Lower leg skin (tissue), 4 donors: ENCODE data around the gene ARHGAP35. TPM values are rescaled to one million over a fixed set of nuclear protein-coding genes. Genes with fewer than 3 reads are reported as not detected.

ENCODE experiments used
- DNase-seq, 2 donors: peaks; one replicate each; pipeline ENCODE4 v3.0.0-alpha.2; 2019; ENCODE audit warnings: low spot score in 2 of 2
- H3K4me3 ChIP-seq: fragments of 200-600 bp; sonication (generic); 2 replicates; pipeline ENCODE4 v1.5.1; 2017; ENCODE audit warnings: mild to moderate bottlenecking, low read depth; ENCODE audit not compliant: poor library complexity, severe bottlenecking
- CTCF ChIP-seq, 3 donors: fragments of 450-650 bp; IDR thresholded peaks; one replicate each; pipeline ENCODE4 v1.5.1; 2016; ENCODE audit warnings: antibody characterized with exemption in 3 of 3, mild to moderate bottlenecking in 3 of 3, moderate library complexity in 2 of 3
- POLR2A ChIP-seq, 2 donors: fragments of 450-650 bp; IDR thresholded peaks; one replicate each; pipeline ENCODE4 v1.6.1; 2016 to 2017; ENCODE audit warnings: antibody characterized with exemption in 2 of 2, mild to moderate bottlenecking in 1 of 2, moderate library complexity in 1 of 2
- WGBS, 2 donors: methylation state at CpG; one replicate each; pipeline ENCODE4 v1.1.5; 2018; 5-methylcytosine and 5-hydroxymethylcytosine counted together
- intact Hi-C: fragments of 100-400 bp; cut with DNase I; formaldehyde crosslinking; loops from one replicate; pipeline ENCODE4 v1.15.0; 2023; ENCODE audit warnings: low total_unique reads
- total RNA-seq, 4 donors: library from RNA; depleted of rRNA; stranded (reverse); fragments of >200 nt; gene quantifications; one replicate each; pipeline ENCODE4 v1.1.0, GENCODE V29; 2016

The ARHGAP35 gene
- total RNA-seq, 4 donors from 2014 or later, result 19.4 to 43.6 (median 40.1) TPM

- intact Hi-C loops, result no loop called here
- TF ChIP-seq CTCF (IDR thresholded peaks at IDR 0.05) (no peak), POLR2A (IDR thresholded peaks at IDR 0.05) (no peak)
- DNase-seq, result no peak
- H3K4me3 ChIP-seq, result no peak overlapping the region
- 71 to 81% methylated on average over 19 of the region's 19 CpGs for WGBS, 2 donors
Observed at GRCh38 chr19:46845959-46846459, 14.8 kb upstream of the ARHGAP35 start.

- no peak overlapping the region for H3K4me3 ChIP-seq
- DNase-seq, result no peak
- WGBS, 2 donors, result 88 to 91% methylated on average over 11 of the region's 11 CpGs
- intact Hi-C loops, result no loop called here
- TF ChIP-seq CTCF (IDR thresholded peaks at IDR 0.05), result no peak
- TF ChIP-seq POLR2A (IDR thresholded peaks at IDR 0.05), result no peak
Observed at GRCh38 chr19:46847528-46847927, 13.3 kb upstream of the ARHGAP35 start.

- DNase-seq, result no peak
- intact Hi-C loops, result no loop called here
Observed at GRCh38 chr19:46848389-46848788, 12.4 kb upstream of the ARHGAP35 start.

GRCh38 chr19:46849610-46850009 is 11.2 kb upstream of the ARHGAP35 start:
- 40 to 43% methylated on average over 5 of the region's 5 CpGs for WGBS, 2 donors
- DNase-seq, result no peak
- TF ChIP-seq CTCF (IDR thresholded peaks at IDR 0.05) (no peak), POLR2A (IDR thresholded peaks at IDR 0.05) (no peak)
- peak overlapping the region; percentile 65 for H3K4me3 ChIP-seq
- intact Hi-C loops, result no loop called here

More at GRCh38 chr19:46848389-46848788, 12.4 kb upstream of the ARHGAP35 start:
- H3K4me3 ChIP-seq, result no peak overlapping the region
- TF ChIP-seq POLR2A (IDR thresholded peaks at IDR 0.05), result no peak
- no peak for TF ChIP-seq CTCF (IDR thresholded peaks at IDR 0.05)
- WGBS, 2 donors, result 74 to 88% methylated on average over 2 of the region's 2 CpGs

- 0% methylated on average over 51 to 52 of the region's 53 CpGs for WGBS, 2 donors
Observed at GRCh38 chr19:46850228-46851203, 10.3 kb upstream of the ARHGAP35 start, which contains the start of gene AP2S1. TSS of gene AP2S1 (minus strand) at chr19:46850846. CDS start at chr19:46850766, 80 bp downstream.

More at GRCh38 chr19:46850228-46851203, 10.3 kb upstream of the ARHGAP35 start, which contains the start of gene AP2S1:
- peak within 1 kb of the TSS; percentile 65 for H3K4me3 ChIP-seq
- no peak for TF ChIP-seq POLR2A (IDR thresholded peaks at IDR 0.05)
- no peak for TF ChIP-seq CTCF (IDR thresholded peaks at IDR 0.05)
- DNase-seq, result peak; percentile 99
- intact Hi-C loops, result no loop called here
